CD1c-positive myeloid dendritic cell (primary cell): ENCODE results near the gene ADAMTS2.

Experiments
- DNase-seq: peaks from one replicate; pipeline ENCODE4 v3.0.0-alpha.2; 2016; ENCODE audit errors: extremely low spot score

Gene ADAMTS2

DNA sequence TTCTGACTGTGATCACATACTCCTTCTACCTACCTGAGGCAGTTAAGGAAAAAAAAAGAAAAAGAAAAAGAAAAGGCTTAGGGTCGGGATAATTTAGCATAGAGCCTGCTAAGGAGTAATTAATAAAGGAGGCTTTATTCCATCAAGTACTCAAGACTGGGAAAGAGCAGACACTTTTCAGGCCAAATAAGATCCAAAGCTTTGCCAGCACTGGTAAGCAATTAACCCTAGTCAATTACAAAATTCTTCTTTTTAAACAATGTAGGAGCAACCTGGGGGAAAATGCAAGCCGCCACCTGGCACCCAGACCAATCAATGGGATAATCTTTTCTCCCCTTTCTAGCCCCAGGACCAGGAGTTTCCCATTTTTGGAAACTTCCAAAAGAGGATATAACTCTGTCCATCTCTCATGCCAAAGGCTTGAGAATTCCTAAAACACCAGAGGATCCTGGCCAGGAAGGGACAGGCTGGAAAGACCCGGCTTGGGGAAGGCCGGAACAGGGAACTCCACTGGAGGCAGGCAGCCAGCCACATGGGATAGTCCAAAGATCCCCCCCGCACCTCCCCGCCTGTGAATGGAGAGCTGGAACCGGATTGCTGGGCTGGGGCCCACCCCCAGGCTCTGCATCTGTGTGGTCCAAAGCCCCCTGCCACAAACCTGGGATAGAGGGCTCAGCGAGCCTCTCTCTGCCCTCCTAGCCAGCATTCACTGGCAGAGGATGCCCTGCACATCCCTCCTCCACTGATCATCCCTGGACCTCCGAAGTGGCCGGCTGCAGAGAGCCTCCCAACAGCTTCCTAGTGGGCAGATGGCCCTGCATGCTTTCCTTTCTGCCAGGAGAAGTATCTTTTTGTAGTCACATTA is 167.3 kb downstream of the ADAMTS2 start:
- DNase-seq, result no peak

DNA sequence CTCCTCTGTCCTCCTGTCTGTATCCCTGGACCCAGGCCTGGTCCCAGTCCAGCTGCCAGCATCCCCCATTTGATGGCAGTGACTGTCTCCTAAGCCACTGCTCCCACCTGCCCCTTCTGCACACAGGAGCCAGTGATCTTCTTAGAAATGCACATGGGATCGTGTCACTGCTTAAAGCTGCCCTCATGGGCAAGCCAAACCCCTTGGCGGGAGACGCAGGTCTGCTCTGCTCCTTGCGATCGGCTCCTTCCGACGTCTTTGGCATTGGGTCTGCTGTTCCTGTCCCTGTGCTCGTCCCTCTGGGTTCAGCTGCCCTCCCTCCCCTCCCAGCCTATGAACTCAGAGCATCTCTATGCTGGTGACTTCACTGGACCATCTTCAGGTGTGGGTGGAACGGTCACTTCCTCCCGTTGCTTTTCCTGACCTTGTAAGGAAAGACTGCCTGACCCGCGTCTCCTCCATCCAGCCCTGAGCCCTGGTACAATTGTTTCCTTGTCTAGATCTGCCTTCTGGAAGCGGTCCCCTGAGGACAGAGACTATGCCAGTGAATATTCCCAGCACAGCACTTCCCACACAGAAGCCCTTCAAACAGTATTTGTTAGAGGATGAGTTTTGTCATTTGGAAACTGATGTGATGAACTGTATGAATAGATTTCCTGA is 168.6 kb downstream of the ADAMTS2 start:
- no peak for DNase-seq

DNA sequence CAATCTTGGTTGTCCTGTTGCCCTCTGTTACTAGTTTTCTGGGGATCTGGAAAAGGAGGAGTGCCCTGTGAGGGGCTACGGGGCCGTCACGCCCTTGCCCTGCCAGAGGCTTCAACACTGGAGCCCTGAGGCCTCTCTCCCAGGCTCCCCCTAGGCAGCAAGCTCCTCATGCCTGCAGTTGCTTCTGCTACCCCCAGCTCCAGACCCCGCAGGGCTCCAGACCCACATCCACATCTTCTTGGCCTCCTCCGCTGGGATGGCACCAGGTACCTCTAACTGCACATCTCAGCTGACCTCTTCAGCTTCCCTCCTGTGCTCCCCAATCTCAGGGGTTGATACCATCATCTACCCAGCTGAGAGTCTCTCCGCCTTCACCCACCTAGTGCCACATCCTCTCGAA is 169.1 kb downstream of the ADAMTS2 start:
- DNase-seq, result no peak

DNA sequence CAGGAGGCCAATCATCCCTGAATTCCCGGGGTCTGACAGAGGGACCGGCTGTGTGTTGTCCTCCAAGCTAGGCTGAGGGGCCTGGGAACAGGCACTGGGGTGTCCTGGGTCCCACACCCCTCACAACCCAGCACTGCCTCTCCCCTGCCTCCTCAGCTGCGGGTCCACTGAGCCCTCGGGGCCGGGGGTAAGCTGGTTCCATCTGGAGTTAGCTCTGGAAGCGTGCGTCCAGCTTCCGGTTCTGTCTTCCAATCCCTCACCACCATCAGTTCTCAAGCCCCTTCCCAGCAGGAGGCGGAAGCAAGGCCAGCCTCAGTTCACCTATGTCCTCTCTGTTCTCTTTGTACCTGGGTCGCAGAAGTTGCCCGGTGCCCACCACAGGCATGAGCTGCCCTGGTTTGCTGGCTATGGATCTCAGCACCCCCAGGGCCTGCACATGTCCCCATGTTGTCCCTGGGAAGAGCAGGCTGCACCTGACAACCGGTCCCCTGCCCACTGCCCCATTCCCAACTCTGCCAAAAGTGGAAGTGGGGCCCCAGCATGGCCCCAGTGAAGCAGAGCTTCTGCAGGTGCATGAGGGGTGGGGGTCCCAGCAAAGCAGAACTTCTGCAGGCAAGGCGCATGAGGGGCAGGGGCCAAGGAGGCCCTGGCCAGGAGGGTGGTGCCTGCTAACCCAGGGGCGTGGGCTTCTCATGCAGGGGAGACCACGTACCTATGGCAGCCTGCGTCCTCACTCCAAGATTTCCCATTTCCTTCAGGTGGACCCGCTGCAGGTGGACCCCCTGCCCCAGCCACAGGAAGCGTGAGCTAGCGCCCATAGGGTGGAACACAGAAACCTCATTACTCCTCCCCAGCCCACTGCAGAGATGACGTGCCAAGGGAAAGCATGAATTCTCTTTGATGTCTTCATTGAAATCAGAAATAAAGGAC is 173.2 kb downstream of the ADAMTS2 start:
- DNase-seq, result no peak

DNA sequence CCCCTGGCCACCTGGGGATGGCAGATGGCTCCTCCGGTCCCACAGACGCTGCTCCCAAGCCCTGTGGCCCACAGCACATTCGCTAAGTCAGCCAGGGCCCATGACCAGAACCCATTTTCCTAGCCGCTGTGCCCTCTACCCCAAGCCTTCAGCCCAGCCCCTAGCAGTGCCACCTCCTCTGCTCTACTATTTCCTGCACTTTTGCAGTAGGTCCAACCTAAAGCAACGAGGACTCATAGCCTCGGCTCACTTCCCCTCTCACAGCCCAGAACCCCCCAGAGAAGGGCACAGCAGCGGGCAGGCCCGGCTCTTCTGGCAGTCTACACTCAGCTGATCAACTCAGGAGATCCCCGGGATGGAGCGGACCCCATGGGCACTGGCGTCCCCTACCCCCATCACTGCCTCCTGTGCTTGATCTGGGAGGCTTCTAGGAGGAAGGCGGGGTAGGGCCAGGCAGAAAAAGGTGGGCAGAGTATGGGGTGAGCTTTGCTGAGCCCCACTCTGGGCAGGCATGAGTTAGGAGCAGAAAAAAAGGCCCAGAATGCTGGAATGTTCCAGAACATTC is 173.9 kb downstream of the ADAMTS2 start:
- no peak for DNase-seq

DNA sequence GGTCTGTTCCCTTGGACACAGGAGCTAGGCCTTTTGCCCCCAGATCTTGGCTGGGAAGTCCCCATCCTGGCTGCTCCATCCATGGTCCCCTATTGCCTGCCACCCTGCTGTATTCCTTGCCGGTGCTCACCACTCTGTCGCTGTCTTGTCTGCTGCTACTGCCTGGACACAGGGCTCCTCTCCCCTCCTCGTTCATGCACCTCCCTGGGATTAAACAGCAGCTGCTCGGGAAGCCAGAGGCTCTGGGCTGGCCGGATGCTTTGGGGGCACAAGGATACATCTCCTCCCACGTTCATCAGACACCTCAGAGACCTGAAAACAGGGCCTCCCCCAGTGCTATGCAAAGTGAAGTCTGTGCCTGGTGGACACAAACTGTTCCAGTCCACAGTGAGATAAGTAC is 174.7 kb downstream of the ADAMTS2 start:
- no peak for DNase-seq

DNA sequence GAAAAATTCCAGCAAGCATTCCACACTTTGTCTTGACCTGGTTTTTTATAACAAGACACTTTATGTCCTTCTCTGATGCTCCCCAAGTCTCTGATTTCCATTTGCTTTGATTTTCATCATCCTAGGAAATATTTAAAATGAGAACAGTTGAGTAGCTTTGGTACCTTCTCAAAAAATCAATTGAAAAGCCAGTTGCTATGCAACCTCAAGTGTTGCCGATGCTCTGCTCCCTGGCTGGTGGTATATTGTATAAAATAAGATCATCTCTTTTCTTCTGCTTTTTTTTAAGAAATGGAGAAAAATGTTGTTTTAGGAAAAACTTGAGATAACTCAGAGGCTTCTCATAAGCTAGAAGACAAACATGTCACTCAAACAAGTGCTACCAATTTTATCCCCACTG is 175.4 kb downstream of the ADAMTS2 start:
- DNase-seq, result no peak

DNA sequence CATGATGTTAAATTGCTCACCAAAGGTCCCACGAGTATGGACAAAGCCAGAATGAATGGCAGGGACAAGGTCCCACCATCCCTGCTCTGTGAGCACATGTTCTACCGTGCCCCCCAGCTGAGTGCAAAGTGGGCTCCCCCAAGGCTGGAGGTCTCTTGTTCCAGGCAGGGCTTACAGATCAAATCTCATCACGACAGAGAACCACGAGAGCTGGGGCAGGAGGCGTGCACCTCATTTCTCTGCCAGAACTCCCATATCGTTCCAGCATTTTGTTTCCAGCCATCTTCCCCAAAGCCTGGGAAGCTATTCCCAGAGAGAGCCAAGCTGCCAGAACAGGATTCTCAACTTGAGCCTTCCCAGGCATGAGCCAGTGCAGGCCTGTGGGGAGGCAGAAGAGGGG is 176.6 kb downstream of the ADAMTS2 start:
- no peak for DNase-seq

DNA sequence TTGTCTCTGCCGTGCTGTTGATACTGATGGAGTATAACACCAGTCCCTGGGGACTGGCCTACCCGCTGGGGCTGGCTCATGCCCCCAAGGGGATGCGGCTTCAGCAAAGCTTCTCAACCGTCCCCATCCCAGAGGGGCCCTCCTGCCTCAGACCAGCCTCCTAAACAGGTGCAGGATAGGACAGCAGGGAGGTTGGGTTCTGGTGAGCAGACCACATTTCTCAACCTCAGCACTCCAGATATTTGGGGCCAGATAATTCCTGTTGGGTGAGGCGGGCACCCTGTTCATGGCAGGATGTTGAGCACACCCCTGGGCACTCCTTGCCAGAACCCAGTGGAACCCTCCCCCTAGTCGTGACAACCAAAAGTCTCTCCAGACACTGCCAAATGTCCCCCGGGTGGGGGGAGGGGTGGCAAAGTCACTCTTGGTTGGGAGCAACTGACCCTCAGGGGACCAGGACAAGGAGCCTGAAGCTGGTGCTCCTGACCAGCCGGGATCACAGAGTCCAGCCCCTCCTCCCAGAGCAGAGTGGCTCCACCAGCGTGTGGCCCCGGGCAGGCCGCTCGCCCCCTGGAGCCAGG is 177.3 kb downstream of the ADAMTS2 start:
- DNase-seq, result no peak

DNA sequence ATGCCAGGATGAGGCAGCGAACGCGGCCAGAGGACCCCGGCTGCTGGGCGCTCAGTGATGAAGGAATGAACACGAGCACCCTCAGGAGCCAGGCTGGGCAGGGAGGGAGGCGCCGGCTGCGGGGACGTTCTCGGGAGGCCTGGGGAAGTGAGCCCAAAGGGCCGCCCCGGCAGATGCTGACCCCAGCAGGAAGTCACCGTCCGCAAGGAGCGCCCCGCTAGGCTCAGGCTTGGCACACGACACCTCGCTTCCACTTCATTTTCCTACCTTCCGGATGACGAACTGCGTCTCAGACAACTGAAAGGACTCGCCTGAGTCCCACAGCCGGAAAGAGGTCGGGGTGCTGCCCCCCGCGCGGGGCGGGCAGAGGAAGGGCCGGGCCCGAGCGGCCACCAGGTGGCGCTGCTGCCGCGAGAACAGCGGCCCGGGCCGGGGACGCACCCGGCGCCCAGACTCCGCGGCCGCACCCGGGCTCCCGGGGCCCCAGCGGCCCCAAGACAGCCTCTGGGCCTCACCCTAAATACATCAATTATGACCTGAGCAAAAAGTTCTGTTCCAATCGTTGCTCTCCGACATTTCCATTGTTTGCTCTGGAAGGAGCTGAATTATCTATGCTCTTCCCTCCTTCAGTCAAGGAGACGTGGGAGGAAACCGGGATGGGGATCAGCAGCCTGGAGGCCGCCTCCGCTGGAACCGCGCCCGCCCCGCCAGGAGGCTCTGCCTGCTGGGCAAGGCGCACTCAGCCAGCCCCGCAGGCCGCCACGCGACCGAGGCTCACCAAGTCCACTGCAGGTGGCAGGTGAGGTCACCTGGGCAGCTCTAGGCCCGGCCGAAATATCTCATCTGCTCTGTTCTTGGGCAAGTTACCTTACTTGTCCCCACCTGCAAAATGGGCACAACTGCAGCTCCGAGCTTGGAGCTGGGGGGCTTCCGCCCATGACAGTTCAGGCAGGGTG is 178.1 kb downstream of the ADAMTS2 start:
- DNase-seq, result peak; percentile 60

DNA sequence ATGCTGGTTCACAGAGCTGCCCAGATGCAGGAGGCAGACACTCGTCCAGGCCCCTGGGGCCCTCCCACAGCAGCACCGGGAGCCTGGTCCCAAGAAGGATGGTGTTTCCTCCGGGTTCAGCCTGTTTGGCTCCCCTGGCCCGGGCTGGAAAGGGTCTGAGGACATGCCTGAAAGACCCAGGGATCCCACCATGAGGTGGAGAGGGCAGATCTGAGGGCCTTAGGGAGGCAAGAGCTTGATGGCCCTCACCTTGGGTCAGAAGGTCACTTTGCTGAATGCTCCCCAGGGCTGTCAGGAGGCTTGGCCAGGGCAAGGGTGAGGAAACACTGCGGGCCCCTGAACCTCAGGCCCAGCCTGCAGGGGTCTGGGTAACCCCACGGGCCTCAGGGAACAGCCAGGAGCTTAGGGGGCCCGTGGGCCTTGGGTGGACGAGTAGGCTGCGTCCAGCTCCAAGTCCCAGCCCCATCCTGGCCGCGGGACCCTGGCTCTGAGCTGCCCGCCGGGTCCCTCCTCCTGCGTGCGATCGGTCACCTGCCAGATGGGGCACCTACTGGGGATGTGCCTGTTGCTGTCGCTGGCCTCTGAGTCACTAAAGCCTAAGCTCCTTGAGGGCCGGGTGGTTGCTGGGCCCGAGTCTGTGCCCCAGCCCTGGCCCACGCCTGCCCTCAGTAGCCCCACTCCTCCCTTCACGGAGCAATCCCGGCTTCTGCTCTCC is 178.9 kb downstream of the ADAMTS2 start:
- no peak for DNase-seq

DNA sequence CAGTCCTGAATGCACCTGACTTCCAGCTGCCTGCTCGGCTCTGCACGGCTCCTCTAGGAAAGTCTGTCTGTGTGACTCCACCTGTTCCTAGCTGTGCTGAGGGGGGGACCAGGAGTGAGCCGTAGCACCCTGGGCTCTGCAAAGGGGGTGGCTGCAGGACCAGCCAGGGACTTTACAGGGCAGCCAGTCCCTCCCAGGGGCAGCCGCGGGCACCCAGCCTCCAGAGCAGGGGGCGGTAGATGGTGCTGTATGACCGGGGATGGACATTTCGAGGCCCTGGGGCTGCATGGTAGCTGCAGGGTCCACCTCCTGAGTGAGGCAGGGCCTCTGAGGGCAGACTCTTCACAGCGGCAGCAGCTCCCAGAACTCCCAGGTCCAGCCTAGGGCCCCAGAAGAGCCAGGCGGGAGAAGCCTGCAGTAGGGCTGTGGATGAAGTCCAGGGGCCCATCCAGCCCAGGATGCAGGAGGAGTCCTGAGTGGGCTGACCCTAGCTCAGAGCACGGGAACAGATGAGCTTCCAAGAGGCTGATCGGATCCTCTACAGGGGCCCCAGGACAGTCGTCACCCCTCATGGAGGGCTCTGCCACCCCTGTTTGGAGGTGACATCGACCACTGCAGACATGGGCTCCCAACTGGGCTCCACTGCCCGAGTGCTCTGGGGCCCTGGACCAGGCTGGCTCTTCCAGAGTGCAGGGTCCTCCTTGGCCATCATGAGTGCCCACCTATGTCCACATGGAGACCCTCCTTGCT is 179.7 kb downstream of the ADAMTS2 start:
- no peak for DNase-seq

DNA sequence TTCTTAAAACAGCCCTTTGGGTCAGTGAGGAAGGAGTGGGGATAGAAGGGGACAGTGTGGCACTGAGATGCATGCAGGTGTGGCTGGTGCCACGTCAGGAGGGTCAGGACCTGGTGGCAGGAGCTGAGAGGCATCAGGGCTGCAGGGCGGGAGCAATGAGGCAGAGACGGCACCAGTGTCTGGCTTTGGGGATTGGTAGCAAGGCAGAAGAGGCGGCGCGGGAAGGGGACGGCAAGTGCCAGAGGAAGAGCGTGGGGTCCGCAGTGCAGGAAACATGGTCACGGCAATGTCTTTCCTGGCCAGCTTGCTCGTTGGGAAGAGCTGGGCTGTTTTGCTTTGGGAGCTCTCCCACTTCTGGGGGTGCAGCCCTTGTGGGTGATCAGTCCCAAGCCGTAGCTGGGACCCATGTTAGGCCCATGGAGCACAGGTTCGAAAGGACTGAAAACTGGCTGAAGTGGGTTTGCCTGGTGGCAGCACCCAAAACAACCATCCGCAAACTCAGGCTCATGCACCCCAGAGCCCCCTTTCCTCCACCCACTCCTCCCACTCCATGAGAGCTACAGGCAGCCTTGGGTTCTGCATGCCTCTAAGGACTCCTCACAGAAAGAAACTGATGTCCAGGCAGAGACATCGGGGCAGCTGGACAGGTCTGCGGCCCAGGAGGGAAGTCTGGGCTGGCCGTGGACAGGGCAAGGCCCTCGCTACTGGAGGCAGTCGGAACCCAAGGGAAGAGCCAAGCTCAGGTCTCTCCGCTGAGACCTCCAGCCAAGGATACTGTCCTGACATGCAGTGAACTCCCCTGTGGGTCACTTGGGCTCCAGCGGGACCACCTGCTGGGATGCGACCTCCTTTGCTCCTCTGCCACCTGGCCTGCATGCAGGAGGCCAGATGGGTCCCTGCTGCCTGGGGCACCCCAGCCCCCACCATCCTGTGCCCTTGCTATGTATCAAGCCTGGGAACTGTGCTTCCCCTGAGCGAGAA is 180.6 kb downstream of the ADAMTS2 start:
- no peak for DNase-seq

DNA sequence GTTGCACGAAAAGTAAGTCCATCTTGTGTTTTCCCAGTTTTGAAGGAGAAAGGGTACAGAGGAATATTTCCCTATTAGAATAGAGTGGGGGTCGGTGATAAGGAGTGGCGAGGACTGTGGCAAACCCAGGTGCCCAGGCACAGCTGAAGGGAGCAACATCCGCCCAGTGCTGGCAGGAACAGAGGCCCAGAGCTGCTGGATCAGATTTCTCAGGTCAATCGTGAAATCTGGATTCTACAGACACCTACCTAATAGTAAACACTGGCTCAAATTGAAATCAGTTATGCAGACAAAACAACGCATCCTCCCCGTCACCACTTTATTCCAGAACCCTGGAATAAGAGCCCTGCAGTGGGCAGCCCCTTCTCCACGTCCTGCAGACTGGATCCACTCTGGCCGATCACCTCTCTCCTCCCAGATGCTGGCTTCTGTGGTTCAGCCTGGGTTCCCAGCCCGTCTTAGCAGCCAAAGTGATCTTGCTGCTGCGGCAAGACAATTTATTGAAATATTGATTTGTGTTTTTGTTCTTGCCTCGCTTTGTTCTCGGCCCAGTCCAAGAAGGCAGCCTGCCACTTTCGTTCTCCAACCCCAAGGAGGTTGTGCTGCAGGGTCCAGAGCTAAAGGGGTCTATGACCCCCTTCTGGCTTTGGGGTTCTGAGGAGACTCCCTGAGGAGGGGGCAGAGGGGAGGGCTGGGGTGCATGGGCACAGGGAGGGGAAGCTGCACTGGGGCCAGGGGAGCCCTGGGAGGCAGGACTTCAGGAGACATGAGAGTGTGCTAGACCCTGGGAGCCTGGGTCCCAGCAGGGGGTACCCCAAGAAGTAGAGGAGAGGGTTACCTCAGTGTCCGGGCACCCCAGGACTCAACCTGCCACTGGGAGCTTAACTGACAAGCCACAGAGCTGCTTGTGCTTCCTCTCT is 181.8 kb downstream of the ADAMTS2 start:
- DNase-seq, result no peak

DNA sequence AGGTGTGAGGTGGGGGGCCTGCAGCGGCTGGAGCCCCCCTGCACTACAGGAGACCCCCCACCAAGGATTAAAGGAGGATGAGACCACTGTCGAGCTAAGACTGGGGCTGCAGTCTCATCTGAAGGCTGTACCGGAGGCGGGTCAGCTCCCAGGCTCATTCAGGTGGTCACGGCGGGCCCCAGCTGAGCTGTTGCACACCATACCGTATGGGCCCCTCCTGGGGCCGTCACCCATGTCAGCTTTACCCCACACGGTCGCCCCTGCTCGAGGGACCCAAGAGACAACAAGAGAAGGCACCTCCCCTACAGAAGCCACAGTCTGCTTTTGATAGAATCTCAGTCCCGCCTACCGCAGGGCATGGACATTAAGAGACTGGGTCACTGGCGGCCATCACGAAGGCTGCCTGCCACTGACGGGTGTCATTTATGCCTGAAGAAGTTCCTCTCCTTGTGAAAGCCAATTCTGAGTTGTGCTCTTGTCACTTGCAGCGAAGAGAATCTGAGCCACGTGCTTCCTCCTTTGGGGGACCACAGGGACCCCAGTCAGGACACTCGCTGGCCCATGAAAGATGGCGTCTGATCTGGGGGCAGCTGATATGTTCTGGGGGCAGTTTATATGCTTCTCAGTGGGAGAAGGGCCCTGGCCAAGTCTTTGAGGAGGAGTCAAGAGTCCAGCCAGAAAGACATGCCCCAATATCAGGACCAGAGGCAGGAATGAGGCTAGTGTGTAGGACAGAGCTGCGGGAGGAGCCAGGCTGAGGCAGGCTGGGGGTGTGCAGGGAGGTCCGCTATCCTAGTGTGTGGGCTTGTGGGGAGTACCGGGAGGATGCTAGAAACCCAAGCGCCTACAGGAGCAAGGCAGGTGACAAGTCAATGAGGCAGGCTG is 182.7 kb downstream of the ADAMTS2 start:
- DNase-seq, result no peak

DNA sequence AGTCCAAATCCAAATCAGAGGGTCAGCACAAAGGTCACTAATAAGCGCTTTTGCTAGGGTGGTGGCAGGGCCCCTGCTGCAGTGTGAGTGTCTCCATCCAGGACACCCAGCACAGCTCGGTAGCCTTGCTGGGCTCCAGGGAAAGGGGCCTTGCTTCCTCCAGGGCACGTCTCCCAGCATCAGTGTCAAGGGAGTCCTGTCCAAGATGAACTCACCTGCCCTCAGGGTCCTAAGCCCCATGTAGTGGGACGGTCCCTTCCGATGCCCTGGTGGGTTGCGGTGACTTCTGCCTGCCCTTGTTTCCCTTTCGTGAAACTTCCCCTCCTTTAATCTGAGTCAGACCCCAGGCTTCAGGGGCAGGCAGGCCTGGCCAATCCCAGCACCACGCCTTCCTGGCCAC is 183.4 kb downstream of the ADAMTS2 start:
- DNase-seq, result no peak
